GM23338 (cell line): ENCODE data around the gene CYB5R3. TPM values are rescaled to one million over a fixed set of nuclear protein-coding genes. Genes with fewer than 3 reads are reported as not detected.

ENCODE experiments used
- ATAC-seq: fragments of 200-7000 bp; cut with Tn5 transposase; 3 replicates; pipeline ENCODE4 v1.9.1; 2020
- DNase-seq: peaks from one replicate; pipeline ENCODE4 v3.0.0-alpha.2; 2015; ENCODE audit warnings: low spot score
- H2AFZ ChIP-seq: fragments of 200-600 bp; sonication (generic); 2 replicates; pipeline ENCODE4 v1.8.0; 2016; ENCODE audit warnings: antibody characterized with exemption, mild to moderate bottlenecking, moderate library complexity
- H3F3A ChIP-seq: fragments of 200-600 bp; sonication (generic); replicated peaks from 2 replicates; pipeline ENCODE4 v1.8.0; 2017; ENCODE audit warnings: antibody characterized with exemption, mixed run types, low read depth
- H3K27ac ChIP-seq: fragments of 200-600 bp; sonication (generic); 2 replicates; pipeline ENCODE4 v1.6.1; 2016; ENCODE audit warnings: low read depth
- H3K27me3 ChIP-seq: fragments of 200-600 bp; sonication (generic); 2 replicates; pipeline ENCODE4 v1.8.0; 2016; ENCODE audit warnings: mild to moderate bottlenecking, mixed run types, moderate library complexity; ENCODE audit not compliant: insufficient read depth
- H3K36me3 ChIP-seq: fragments of 200-600 bp; sonication (generic); 2 replicates; pipeline ENCODE4 v1.8.0; 2016; ENCODE audit warnings: mild to moderate bottlenecking; ENCODE audit not compliant: insufficient read depth
- H3K4me1 ChIP-seq: fragments of 200-600 bp; sonication (generic); 2 replicates; pipeline ENCODE4 v1.8.0; 2016; ENCODE audit warnings: mild to moderate bottlenecking, moderate library complexity; ENCODE audit not compliant: insufficient read depth
- H3K4me2 ChIP-seq: fragments of 200-600 bp; sonication (generic); 2 replicates; pipeline ENCODE4 v1.7.1; 2017; ENCODE audit warnings: mixed run types
- H3K4me3 ChIP-seq: fragments of 200-600 bp; sonication (generic); 2 replicates; pipeline ENCODE4 v1.6.1; 2016; ENCODE audit warnings: mixed run types
- H3K79me2 ChIP-seq: fragments of 200-600 bp; sonication (generic); replicated peaks from 2 replicates; pipeline ENCODE4 v1.8.0; 2017; ENCODE audit warnings: mild to moderate bottlenecking; ENCODE audit not compliant: insufficient read depth
- H3K9me2 ChIP-seq: fragments of 200-600 bp; sonication (generic); 2 replicates; pipeline ENCODE4 v1.8.0; 2017; ENCODE audit not compliant: insufficient read depth
- H4K20me1 ChIP-seq: fragments of 200-600 bp; sonication (generic); replicated peaks from 2 replicates; pipeline ENCODE4 v1.8.0; 2017; ENCODE audit warnings: mild to moderate bottlenecking; ENCODE audit not compliant: insufficient read depth
- H3K27ac Mint-ChIP-seq: 2 replicates; pipeline ENCODE4 v1.8.0; 2020; ENCODE audit warnings: inconsistent platforms, mild to moderate bottlenecking, moderate library complexity, mixed read lengths
- H3K27me3 Mint-ChIP-seq: 3 replicates; pipeline ENCODE4 v1.8.0; 2022; ENCODE audit warnings: low read depth, mild to moderate bottlenecking, moderate library complexity, mixed read lengths, inconsistent platforms; ENCODE audit not compliant: insufficient read depth, poor library complexity
- H3K36me3 Mint-ChIP-seq: 3 replicates; pipeline ENCODE4 v1.8.0; 2021; ENCODE audit warnings: low read depth, mild to moderate bottlenecking, inconsistent platforms, moderate library complexity, mixed read lengths
- H3K4me1 Mint-ChIP-seq: 3 replicates; pipeline ENCODE4 v1.8.0; 2020; ENCODE audit warnings: mild to moderate bottlenecking, inconsistent platforms, mixed read lengths
- H3K4me3 Mint-ChIP-seq: 3 replicates; pipeline ENCODE4 v1.8.0; 2021; ENCODE audit warnings: moderate library complexity, mild to moderate bottlenecking, inconsistent platforms, mixed read lengths
- H3K9me3 Mint-ChIP-seq: 3 replicates; pipeline ENCODE4 v1.8.0; 2020; ENCODE audit warnings: moderate library complexity, mild to moderate bottlenecking, inconsistent platforms, mixed read lengths
- CREB1 ChIP-seq: fragments of 250-450 bp; sonication (Bioruptor Pico); IDR thresholded peaks from 2 replicates; pipeline ENCODE4 v1.5.0; 2020; ENCODE audit warnings: low read depth, mild to moderate bottlenecking, moderate library complexity
- CTCF ChIP-seq, 2 experiments: fragments of 200-600 bp in 1 of 2; sonication (generic) in 1 of 2; conservative IDR thresholded peaks; 2 replicates each; pipeline versions ENCODE4 v1.5.1 to v1.6.1; 2016 to 2017; ENCODE audit warnings: antibody characterized with exemption in 2 of 2, low read depth in 2 of 2, mild to moderate bottlenecking in 2 of 2, moderate library complexity in 1 of 2
- ETS1 ChIP-seq: IDR thresholded peaks from 2 replicates; pipeline ENCODE4 v1.6.1; 2016; ENCODE audit warnings: antibody characterized with exemption
- EZH2 ChIP-seq: fragments of 200-600 bp; sonication (generic); IDR thresholded peaks from one replicate; pipeline ENCODE4 v1.8.0; 2017; ENCODE audit warnings: antibody characterized with exemption, mild to moderate bottlenecking, low read depth; ENCODE audit not compliant: unreplicated experiment
- JUNB ChIP-seq: IDR thresholded peaks from one replicate; pipeline ENCODE4 v1.6.1; 2016; ENCODE audit warnings: antibody characterized with exemption; ENCODE audit not compliant: unreplicated experiment
- NANOG ChIP-seq: IDR thresholded peaks from 2 replicates; pipeline ENCODE4 v1.6.1; 2016; ENCODE audit warnings: antibody characterized with exemption, borderline replicate concordance
- POLR2AphosphoS5 ChIP-seq: IDR thresholded peaks from 2 replicates; pipeline ENCODE4 v1.6.1; 2016; ENCODE audit warnings: antibody characterized with exemption, low read depth
- REST ChIP-seq: IDR thresholded peaks from one replicate; pipeline ENCODE4 v1.6.1; 2018; ENCODE audit warnings: antibody characterized with exemption; ENCODE audit not compliant: unreplicated experiment
- STAT1 ChIP-seq: IDR thresholded peaks from one replicate; pipeline ENCODE4 v1.6.1; 2016; ENCODE audit warnings: antibody characterized with exemption; ENCODE audit not compliant: unreplicated experiment
- ZNF331 ChIP-seq: fragments of 250-450 bp; sonication (Bioruptor Pico); IDR thresholded peaks from 2 replicates; pipeline ENCODE4 v1.5.0; 2020; ENCODE audit warnings: low read depth, mild to moderate bottlenecking, moderate library complexity
- ZNF462 ChIP-seq: fragments of 250-450 bp; sonication (Bioruptor Pico); IDR thresholded peaks from 2 replicates; pipeline ENCODE4 v1.5.0; 2020; ENCODE audit warnings: mild to moderate bottlenecking, moderate library complexity
- polyA plus RNA-seq: library from polyadenylated mRNA; unstranded; fragments of >200 nt; fragmentation: Nextera tagmentation; extraction: Ambion mirVana; gene quantifications from 2 replicates; pipeline ENCODE4 v1.2.1, GENCODE V29; 2016
- total RNA-seq: library from RNA; depleted of rRNA; stranded (reverse); fragments of >200 nt; shearing (Covaris generic); gene quantifications from 2 replicates; pipeline ENCODE4 v1.2.3, GENCODE V29; 2014

Gene CYB5R3
- total and polyA plus RNA-seq, 2 experiments from 2014 or later, result 76.2 to 76.9 TPM

- H2AFZ ChIP-seq, result no peak overlapping the region
- no peaks in the 10 kb centered on the region for H3K9me3 Mint-ChIP-seq
- peak overlapping the region; percentile 93 for H3K4me3 Mint-ChIP-seq
- H3K79me2 ChIP-seq, result peaks cover 26% of the 10 kb centered on the region; the same call in 1 of the 2 replicates
- H3K27ac Mint-ChIP-seq, result peak overlapping the region; percentile 68; the same call in 1 of the 2 replicates
- no peaks in the 10 kb centered on the region for H3K36me3 Mint-ChIP-seq
- peaks cover 13% of the 10 kb centered on the region for H3K4me1 ChIP-seq
- H3K4me2 ChIP-seq, result peak overlapping the region; percentile 88
- TF ChIP-seq JUNB (no peak), REST (no peak), ETS1 (no peak), EZH2 (no peak), ZNF331 (no peak), ZNF462 (CRISPR knock-in tag) (no peak), CTCF (conservative IDR thresholded peaks at IDR 0.05; ENCODE audit: low read depth in 2 of 2) (no peak), NANOG (no peak), POLR2AphosphoS5 (no peak), CREB1 (CRISPR knock-in tag) (no peak), STAT1 (no peak)
- no peaks in the 10 kb centered on the region for H3K36me3 ChIP-seq
- H4K20me1 ChIP-seq, result no peaks in the 10 kb centered on the region; the same call in 1 of the 2 replicates
- peak; percentile 16 for ATAC-seq
- no peaks in the 10 kb centered on the region for H3F3A ChIP-seq
- peaks cover 22% of the 10 kb centered on the region for H3K27me3 Mint-ChIP-seq
- H3K27me3 ChIP-seq, result no peaks in the 10 kb centered on the region
- no peak for DNase-seq
- H3K27ac ChIP-seq, result no peak overlapping the region
- H3K4me3 ChIP-seq, result peak overlapping the region; percentile 91
- H3K4me1 Mint-ChIP-seq, result peaks cover 25% of the 10 kb centered on the region
- no peaks in the 10 kb centered on the region for H3K9me2 ChIP-seq
Observed at GRCh38 chr22:42648368-42649245, 585 bp downstream of the CYB5R3 start.
